GM18526 (cell line): ENCODE measurements around the gene RALB.

Source experiments
- POLR2A ChIP-seq: IDR thresholded peaks from 3 replicates; pipeline ENCODE4 v1.6.1; 2011; ENCODE audit not compliant: insufficient read length; ENCODE audit errors: extremely low read depth

RALB gene

DNA sequence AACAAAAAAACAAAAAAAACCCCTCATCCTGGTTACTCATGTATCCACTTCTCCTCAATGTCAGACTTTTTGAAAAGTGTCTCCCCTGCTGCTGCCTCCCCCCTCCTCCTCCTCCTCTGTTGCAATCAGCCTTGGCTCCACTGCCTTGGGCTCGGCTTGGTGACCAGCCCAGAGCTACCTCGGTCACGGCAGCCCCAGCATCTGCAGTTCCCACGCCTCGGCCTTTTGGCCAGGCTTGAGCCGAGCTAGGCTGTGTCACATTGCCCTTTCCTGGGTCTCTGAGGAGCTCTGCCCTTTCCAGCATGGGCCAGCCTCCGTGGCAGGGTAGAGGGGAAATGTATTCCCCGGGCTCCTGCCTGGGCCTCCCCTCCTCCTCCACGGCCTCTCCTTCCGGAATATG lies 70.6 kb downstream of the RALB start:
- TF ChIP-seq POLR2A = no peak

DNA sequence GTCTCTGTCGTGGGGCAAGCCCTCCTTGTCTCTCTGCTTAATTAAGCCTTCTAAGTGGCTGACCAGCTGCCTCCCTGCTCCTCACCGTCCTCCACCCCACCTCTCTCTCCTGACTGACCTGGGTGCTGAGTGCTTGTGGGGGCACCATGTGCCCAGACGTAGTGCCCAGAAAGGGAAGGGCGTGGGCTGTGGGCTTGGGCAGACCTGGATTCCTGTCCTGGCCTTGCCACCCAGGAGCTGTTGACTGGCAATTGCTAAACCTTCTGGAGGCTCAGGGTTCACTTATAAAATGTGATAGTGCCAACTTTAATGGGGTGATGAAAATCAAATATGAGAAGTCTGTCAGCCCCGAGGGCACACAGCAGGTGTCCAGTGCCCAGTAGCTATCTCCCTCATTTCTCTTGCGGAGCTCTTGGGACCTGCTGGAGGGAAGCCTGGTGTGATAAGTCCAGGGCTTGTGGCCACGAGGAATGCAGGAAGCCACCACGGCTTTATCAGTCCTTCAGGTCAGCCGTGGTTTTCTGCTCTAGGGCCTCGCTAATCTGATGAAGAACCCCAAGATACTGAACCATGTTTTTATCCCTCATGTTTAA lies 71.3 kb downstream of the RALB start:
- no peak for TF ChIP-seq POLR2A

DNA sequence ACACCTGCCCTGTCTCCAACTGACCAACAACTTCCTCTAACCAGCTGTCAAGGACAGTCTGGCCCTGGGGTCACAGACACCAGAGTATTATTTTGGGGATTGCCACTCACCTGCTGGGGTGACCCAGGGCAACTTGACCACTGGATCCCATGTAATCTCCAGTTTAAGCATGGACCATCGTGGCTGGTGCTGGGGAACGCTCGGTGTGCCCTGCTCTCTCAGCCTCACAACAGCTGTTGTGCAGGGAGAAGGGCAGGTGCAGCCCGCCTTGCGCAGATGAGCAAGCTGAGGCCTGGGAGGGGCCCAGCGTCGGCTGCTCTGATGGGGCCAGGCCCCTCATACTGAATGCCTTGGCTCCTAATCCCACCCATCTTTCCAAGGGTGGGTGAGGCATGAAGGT lies 72.3 kb downstream of the RALB start:
- no peak for TF ChIP-seq POLR2A

DNA sequence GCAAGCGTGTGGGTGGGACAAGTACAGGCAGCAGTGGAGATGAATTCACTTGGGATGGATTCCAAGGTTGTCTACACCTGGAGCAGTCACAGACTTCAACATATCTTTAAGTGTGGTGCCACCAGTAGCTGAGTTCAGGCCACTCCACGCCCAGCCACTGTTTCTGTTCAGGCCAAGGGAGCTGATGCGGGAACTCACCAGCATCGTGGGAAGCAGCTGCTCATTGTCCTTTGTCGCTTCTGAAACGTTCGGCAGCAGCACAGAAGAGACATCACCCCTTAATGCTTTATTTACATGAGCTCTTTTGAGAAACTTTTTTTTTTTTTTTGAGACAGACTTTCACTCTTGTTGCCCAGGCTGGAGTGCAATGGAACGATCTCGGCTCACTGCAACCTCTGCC lies 73.4 kb downstream of the RALB start:
- no peak for TF ChIP-seq POLR2A

DNA sequence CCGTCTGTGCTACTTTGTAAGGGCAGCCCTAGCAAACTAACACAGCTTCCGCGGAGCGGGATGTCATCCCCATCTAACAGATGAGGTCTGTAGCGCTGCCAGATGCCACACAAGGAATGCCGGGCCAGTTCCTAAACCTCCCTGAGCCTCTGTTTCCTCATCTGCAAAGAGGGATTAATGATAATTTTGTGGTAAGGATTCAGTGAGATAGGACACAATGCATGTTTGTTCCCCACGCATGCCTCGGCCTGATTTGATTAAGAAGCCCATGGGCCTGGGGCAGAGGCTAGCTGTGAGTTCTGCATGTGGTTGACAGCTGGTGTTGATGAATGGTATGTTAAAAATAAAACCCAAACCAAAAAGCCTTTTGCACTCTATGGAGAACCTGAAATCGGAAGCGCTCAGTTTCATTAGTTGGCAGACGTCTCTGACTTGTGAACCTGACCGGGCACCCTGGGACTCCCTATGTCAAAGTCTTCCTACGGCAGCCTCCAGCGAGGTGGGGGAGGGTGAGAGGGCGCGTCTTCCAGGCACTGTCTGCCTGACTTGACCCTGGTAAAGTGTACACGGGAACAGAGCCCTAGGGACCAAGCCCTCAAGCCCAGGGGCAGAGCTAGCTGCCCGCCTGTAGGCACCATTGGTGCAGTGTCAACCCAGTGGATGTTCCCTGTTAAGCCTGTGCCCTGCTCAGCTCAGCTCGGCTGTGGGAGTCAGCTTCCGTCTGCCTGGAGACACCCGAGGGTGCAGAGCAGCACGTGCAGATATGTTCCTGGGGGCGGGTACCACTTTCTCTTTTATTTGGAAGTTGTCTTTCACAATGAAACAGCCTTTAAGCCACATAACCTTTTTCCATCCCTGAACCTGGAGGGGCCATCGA lies 78.5 kb downstream of the RALB start:
- TF ChIP-seq POLR2A = no peak

DNA sequence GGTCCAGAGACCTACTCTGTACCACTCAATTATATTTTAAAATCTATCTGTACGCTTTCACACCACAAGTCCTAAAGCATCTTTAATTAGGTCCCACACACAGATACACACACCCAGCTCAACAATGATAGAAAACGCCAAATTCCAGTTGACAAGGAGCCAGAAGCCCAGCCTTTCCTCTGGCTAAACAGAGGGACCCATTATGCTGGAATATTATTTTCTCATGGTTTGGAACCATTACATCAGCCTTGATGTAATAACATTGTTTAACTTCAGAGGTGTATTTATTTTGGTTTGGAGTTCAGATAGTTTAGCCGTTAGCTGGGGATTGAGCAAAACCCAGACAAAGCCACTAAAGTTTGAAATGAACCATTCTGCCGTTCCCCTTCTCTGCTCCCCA lies 79.3 kb downstream of the RALB start:
- no peak for TF ChIP-seq POLR2A

DNA sequence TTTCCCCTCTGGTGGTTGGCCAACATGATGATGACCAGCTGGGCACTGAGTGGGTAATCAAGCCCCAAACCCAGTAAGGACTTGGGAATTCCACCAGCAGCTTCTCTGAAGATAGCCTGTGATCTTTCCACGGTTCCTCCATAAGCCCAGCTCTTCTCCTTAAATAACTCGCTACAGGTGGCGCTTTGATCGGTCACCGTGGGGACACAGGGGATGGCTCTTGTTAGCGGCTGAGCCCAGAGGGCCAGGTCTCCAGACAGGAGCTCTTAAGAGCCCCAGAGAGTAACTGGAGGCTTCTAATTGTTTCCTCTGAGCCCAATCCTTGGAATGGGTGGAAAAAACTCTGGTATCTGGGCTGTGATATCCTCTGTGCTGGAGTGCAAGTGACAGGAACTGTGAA lies 79.7 kb downstream of the RALB start:
- TF ChIP-seq POLR2A = no peak

DNA sequence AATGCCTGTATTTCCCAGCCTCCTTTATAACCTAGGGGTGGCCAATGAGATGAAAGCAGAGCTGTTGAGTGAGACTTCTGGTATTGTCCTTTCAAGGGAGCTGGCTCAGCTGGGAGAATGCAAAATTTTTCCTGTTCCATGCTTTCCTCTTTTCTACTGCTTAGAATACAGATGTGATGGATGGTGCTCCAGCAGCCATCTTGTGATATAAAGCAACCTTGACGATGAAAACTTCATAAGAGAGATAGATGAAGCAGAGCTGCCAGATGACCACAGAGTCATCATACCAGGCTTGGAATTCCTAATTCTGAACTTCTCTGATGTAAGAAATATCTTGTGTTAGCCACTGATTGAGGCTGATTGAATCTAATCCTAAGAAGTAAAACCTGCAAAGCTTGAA lies 81.4 kb downstream of the RALB start:
- no peak for TF ChIP-seq POLR2A

DNA sequence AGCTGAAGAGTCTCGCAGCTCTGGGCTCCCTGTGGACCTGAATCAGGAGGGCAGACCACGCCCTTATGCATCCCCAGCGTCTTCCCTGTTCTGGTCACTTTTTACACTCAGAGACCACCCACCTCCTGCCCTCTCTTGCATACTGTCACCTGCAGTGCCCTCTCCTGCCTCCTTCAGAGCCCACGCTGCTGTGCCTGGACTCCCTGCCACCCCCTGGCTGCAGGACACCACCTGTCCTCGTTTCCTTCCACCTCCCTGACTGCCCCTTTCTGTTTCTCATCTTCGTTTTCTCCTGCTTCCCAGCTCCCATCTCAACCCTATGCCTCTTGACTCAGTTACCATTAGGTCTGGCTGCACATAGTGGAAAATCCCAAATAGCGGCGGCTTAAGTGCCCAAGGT lies 84.1 kb downstream of the RALB start:
- no peak for TF ChIP-seq POLR2A

DNA sequence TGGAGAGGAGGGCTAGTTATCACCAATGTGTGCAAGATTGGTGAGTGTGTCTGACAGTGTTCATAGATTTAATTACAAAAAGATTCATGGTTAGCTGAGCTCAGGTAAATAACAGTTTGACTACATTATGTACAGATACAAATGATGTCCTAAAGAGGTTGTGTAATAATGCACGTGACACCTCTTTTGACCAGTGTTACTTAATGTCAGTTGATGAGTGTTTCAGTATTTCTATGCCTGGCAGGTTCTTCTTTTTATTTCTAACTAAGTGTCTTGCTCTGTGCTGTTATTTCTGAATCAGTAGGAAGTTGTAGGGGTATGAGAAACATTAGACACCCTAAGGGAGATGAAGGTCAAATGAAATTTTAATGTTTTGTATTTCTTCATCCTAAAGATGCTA lies 85.4 kb downstream of the RALB start:
- no peak for TF ChIP-seq POLR2A

DNA sequence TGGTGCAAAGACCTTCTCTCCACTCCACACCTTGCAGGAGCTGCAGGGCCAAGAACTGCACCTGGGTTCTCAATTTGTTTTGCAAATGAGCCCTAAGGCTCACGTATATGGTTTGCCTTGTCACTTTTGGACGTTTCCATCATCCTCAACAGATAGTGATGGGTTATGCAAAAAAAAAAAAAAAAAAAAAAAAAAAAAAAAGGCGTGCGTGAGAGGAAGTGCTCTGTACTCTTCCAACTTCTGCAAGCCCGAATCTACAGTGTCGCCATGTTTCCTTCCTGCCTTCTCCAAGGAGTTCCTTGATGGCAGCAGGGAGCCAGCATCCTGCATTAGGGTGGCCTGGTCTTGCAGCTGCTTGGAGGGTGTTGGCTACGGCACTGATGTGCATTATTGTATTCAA lies 89.3 kb downstream of the RALB start:
- TF ChIP-seq POLR2A = no peak

DNA sequence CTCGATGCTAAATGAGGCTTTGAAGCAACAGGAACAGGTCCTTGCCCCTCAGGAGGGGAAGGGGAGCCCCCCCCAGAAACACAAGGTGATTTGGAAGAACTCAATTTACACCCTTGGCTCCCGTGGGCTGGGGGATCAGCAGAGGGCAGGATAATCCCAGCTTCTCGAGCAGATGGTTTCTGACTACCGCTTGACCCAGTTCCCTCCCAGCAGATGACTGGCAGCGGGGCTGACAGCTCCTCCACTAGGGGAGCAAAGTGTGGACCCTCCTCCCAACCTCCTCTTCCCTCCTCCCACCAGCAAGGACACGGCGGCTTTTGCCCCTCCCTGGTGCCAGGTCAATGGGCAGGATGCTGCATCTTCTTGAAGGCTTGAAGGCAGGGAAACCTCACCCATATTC lies 89.8 kb downstream of the RALB start:
- TF ChIP-seq POLR2A = no peak

DNA sequence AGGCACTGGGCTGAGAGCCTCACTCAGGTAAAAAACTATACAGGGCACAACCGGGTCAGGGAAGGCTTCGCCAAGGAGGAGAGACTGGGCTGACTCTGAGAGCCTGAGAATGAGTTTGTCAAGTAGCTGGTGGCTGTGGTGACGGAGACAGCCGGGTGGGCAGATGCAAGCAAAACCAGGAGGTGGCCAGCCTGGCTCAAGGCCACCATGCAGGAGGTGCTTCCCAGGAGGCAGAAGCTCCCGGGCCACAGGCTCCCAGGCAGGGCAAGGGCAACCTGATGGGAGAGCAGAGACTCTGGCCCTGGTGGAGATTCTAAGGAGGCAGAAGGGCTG lies 90.4 kb downstream of the RALB start:
- TF ChIP-seq POLR2A = no peak

DNA sequence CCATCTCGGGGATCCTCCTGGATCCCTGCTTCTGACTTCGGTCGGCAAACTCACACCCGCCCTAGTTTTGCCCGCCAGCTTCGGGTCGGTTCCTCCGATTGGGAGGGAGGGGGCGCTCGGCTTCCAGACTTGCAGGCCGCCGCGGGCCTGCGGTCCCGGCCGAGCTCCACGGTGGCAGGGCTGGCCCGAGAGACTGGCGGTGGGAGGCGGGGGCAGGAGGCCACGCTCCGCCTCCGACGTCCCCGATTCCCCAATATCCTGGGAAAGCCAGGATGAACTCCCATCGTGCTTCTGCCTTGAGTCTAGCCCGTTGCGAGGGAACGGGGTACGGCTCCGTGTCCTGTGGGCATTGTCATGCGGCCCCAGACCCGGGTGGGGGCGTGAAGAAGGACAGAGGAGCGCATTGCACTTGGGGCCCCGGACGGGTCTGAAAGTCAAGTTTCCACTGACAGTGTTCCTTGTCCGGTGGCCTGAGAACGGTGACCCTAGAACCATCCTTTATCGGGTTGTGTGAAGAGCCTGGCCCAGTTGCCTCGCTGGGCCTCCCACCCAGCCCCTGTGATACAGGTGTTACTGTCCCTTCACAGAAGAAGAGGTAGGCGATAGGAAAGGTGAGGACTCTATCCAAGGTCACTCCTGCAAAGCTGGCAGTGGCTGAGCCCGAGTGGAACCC lies 90.9 kb downstream of the RALB start:
- TF ChIP-seq POLR2A = no peak
